ENCODE measurements around the gene CRYGB. TPM values are rescaled to one million over a fixed set of nuclear protein-coding genes. Genes with fewer than 3 reads are reported as not detected.

CRYGB gene
- total RNA-seq, 2 experiments from 2014 or later, result not detected

DNA sequence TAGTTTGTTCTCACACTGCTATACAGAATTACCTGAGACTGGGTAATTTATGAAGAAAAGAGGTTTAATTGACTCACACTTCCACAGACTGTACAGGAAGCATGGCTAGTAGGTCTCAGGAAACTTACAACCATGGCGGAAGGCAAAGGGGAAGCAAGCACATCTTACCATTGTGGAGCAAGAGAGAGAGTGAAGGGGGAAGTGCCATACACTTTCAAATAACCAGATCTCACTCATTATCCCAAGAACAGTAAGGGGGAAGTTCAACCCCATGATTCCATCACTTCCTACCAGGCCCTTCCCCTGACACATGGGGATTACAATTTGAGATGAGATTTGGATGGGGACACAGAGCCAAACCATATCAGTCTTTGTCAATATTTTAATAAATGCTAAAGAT is 5.0 kb upstream of the CRYGB start:
- no TSS peak for BruUV-seq (replicated peaks)
- no peaks in the 10 kb centered on the region for H3K9me2 ChIP-seq (ENCODE audit: insufficient read depth, low read length)
- H3K36me3 ChIP-seq (ENCODE audit: insufficient read depth, low read length), result no peaks in the 10 kb centered on the region
- TF ChIP-seq, protein P1, sequence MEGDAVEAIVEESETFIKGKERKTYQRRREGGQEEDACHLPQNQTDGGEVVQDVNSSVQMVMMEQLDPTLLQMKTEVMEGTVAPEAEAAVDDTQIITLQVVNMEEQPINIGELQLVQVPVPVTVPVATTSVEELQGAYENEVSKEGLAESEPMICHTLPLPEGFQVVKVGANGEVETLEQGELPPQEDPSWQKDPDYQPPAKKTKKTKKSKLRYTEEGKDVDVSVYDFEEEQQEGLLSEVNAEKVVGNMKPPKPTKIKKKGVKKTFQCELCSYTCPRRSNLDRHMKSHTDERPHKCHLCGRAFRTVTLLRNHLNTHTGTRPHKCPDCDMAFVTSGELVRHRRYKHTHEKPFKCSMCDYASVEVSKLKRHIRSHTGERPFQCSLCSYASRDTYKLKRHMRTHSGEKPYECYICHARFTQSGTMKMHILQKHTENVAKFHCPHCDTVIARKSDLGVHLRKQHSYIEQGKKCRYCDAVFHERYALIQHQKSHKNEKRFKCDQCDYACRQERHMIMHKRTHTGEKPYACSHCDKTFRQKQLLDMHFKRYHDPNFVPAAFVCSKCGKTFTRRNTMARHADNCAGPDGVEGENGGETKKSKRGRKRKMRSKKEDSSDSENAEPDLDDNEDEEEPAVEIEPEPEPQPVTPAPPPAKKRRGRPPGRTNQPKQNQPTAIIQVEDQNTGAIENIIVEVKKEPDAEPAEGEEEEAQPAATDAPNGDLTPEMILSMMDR (conservative IDR thresholded peaks at IDR 0.05; ENCODE audit: low read length), result no peak
- no peak for TF ChIP-seq EZH2phosphoT487 (IDR thresholded peaks at IDR 0.05; ENCODE audit: borderline replicate concordance, low read depth, low read length)
- no peak overlapping the region for H2AFZ ChIP-seq (ENCODE audit: low read length)
- H3K4me3 ChIP-seq (ENCODE audit: low read depth, low read length, poor library complexity, severe bottlenecking), result no peak overlapping the region
- DNase-seq (ENCODE audit: low spot score), result no peak
- H3K4me2 ChIP-seq (ENCODE audit: low read length), result no peak overlapping the region
- H3K9me3 ChIP-seq (ENCODE audit: low read length), result no peaks in the 10 kb centered on the region
- intact Hi-C loops (cut with micrococcal nuclease; ENCODE audit: unreplicated experiment), result no loop called here
- H3K27ac ChIP-seq (ENCODE audit: low read depth, low read length, poor library complexity, severe bottlenecking), result no peak overlapping the region
- no peaks in the 10 kb centered on the region for H4K20me1 ChIP-seq (ENCODE audit: insufficient read depth, low read length)
- CTCF ChIA-PET (ENCODE audit: unreplicated experiment), result no interaction called here
- no peaks in the 10 kb centered on the region for H3K79me2 ChIP-seq (ENCODE audit: insufficient read depth, low read depth, low read length)
- POLR2A ChIA-PET, result interaction anchor here (0.6 kb wide), 1 partner anchor 99 kb away, joined by 4 read pairs; no protein-coding TSS in a partner anchor
- no peaks in the 10 kb centered on the region for H3K4me1 ChIP-seq (ENCODE audit: insufficient read depth, low read length, poor library complexity, severe bottlenecking)

DNA sequence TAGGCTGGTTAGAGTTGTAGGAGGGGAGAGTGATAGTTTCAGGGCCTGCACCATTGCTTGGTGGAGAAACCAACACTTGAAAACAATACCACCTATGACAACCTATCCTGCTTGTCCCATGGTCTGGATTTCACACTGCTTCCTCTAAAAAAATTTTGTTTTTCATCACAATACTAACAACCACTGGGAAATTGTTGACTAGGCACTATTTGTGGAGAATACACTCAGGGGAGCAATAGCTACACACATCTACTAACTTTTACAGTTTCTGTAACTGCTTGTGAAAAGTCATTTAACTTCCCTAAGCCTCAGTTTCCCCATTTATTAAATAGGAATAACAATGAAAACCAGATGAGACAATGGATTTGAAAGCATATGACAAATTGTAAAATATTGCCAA is 4.1 kb upstream of the CRYGB start:
- Histone ChIP-seq H3K4me1 (ENCODE audit: insufficient read depth, low read length, poor library complexity, severe bottlenecking) (no peaks in the 10 kb centered on the region), H3K9me3 (ENCODE audit: low read length) (no peaks in the 10 kb centered on the region), H3K36me3 (ENCODE audit: insufficient read depth, low read length) (no peaks in the 10 kb centered on the region), H2AFZ (ENCODE audit: low read length) (no peak overlapping the region), H3K79me2 (ENCODE audit: insufficient read depth, low read depth, low read length) (no peaks in the 10 kb centered on the region), H3K27ac (ENCODE audit: low read depth, low read length, poor library complexity, severe bottlenecking) (no peak overlapping the region), H3K4me2 (ENCODE audit: low read length) (no peak overlapping the region), H4K20me1 (ENCODE audit: insufficient read depth, low read length) (no peaks in the 10 kb centered on the region), H3K4me3 (ENCODE audit: low read depth, low read length, poor library complexity, severe bottlenecking) (no peak overlapping the region), H3K9me2 (ENCODE audit: insufficient read depth, low read length) (no peaks in the 10 kb centered on the region)
- BruUV-seq (replicated peaks), result no TSS peak
- no peak for DNase-seq (ENCODE audit: low spot score)
- POLR2A ChIA-PET, result interaction anchor here (0.6 kb wide), 1 partner anchor 57 kb away, joined by 3 read pairs; no protein-coding TSS in a partner anchor
- no peak for TF ChIP-seq EZH2phosphoT487 (IDR thresholded peaks at IDR 0.05; ENCODE audit: borderline replicate concordance, low read depth, low read length)
- TF ChIP-seq, protein P1 (conservative IDR thresholded peaks at IDR 0.05; ENCODE audit: low read length), result no peak
- intact Hi-C loops (cut with micrococcal nuclease; ENCODE audit: unreplicated experiment), result no loop called here
- CTCF ChIA-PET (ENCODE audit: unreplicated experiment), result no interaction called here

- no peaks in the 10 kb centered on the region for H3K4me1 ChIP-seq (ENCODE audit: insufficient read depth, low read length, poor library complexity, severe bottlenecking)
- no peak overlapping the region for H2AFZ ChIP-seq (ENCODE audit: low read length)
- intact Hi-C loops (cut with micrococcal nuclease; ENCODE audit: unreplicated experiment), result no loop called here
- no peaks in the 10 kb centered on the region for H3K36me3 ChIP-seq (ENCODE audit: insufficient read depth, low read length)
- H3K27ac ChIP-seq (ENCODE audit: low read depth, low read length, poor library complexity, severe bottlenecking), result no peak overlapping the region
- ChIA-PET CTCF (ENCODE audit: unreplicated experiment) (interaction anchor here (0.6 kb wide), 1 partner anchor 55 kb away, joined by 3 read pairs; no protein-coding TSS in a partner anchor), POLR2A (interaction anchor here (0.6 kb wide), 2 partner anchors 39 to 1910 kb away, joined by 3 read pairs; no protein-coding TSS in a partner anchor)
- H3K79me2 ChIP-seq (ENCODE audit: insufficient read depth, low read depth, low read length), result no peaks in the 10 kb centered on the region
- H3K9me2 ChIP-seq (ENCODE audit: insufficient read depth, low read length), result no peaks in the 10 kb centered on the region
- no peaks in the 10 kb centered on the region for H3K9me3 ChIP-seq (ENCODE audit: low read length)
- H3K4me3 ChIP-seq (ENCODE audit: low read depth, low read length, poor library complexity, severe bottlenecking), result no peak overlapping the region
- H4K20me1 ChIP-seq (ENCODE audit: insufficient read depth, low read length), result no peaks in the 10 kb centered on the region
- no peak for DNase-seq (ENCODE audit: low spot score)
- BruUV-seq (replicated peaks), result no TSS peak
- TF ChIP-seq, protein P1 (conservative IDR thresholded peaks at IDR 0.05; ENCODE audit: low read length), result no peak
- TF ChIP-seq EZH2phosphoT487 (IDR thresholded peaks at IDR 0.05; ENCODE audit: borderline replicate concordance, low read depth, low read length), result no peak
- no peak overlapping the region for H3K4me2 ChIP-seq (ENCODE audit: low read length)
Measured at GRCh38 chr2:208148803-208149202, 2.8 kb upstream of the CRYGB start.

All from OCI-LY7 (cell line).